Measurements from ENCODE around the gene PSMA5. TPM values are rescaled to one million over a fixed set of nuclear protein-coding genes. Genes with fewer than 3 reads are reported as not detected.
"Not testable (repeated sequence)": the region's sequence is repeated elsewhere in the genome, so short reads cannot be mapped to it uniquely, and the experiment has no call there.

Gene PSMA5
- total and polyA plus RNA-seq, 10 of the 15 experiments (the other 5 are each of a cell fraction or from before 2014, with no cell fraction given): 58.7 to 271 (median 187) TPM

DNA sequence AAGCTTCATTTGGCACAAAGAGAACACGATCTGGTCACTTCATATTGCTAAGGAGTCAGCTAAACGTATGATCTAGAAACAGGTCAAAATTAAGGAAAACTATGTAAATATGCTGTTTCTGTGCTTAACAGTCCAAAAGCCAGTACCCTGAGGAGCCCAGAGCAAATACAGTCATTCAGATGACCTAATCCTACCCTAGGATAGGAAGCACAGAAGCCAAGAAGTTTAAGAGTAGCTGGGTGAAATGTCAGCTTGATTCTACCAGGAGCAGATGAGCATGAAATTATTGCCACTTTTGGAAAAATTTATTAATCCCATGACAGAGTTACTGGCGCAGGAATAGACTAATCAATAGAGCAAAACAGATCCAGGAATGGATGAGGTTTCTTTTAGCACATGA, 46.8 kb downstream of the PSMA5 start:
- Histone ChIP-seq H3K4me3 (no peak overlapping the region), H3K27ac (ENCODE audit: control insufficient read depth, insufficient read depth) (no peak overlapping the region), H3K36me3 (ENCODE audit: control insufficient read depth in 2 of 2, insufficient read depth in 2 of 2, low read length in 1 of 2) (no peaks in the 10 kb centered on the region), H3K27me3 (replicated peaks in 1 of 2; ENCODE audit: control insufficient read depth in 2 of 2, insufficient read depth in 2 of 2, low read length in 1 of 2) (no peaks in the 10 kb centered on the region), H3K4me2 (ENCODE audit: control insufficient read depth, insufficient read depth) (no peak overlapping the region), H3K79me2 (ENCODE audit: control insufficient read depth, insufficient read depth, low read length) (no peaks in the 10 kb centered on the region), H2AFZ (ENCODE audit: control insufficient read depth, low read depth, low read length) (no peak overlapping the region), H3K9ac (ENCODE audit: control insufficient read depth, insufficient read depth, low read length) (no peak overlapping the region), H4K20me1 (ENCODE audit: control insufficient read depth, insufficient read depth) (no peaks in the 10 kb centered on the region), H3K4me1 (ENCODE audit: control insufficient read depth, insufficient read depth, low read length) (no peaks in the 10 kb centered on the region), H3K9me3 (replicated peaks; ENCODE audit: control insufficient read depth, insufficient read depth, low read length) (no peaks in the 10 kb centered on the region; the same call in 2 of the 3 replicates)
- WGBS (ENCODE audit: insufficient coverage, insufficient replicate concordance, low lambda C conversion rate, missing lambda C conversion rate): 44% methylated on average over 3 of the region's 3 CpGs
- in situ Hi-C loops (cut with MboI) (no loop called here), intact Hi-C loops (cut with micrococcal nuclease; ENCODE audit: unreplicated experiment) (no loop called here)
- no peak for DNase-seq (ENCODE audit: low read depth, low spot score)
- POLR2A ChIA-PET: interaction anchor here (1.2 kb wide), 1 partner anchor 12 kb away, joined by 3 read pairs; no protein-coding TSS in a partner anchor
- RAD21 ChIA-PET (ENCODE audit: unreplicated experiment): interaction anchor here (1.4 kb wide), 1 partner anchor 20 kb away, joined by 3 read pairs; no protein-coding TSS in a partner anchor
- no peak for ATAC-seq
- SMC1A ChIA-PET (ENCODE audit: uncharacterized antibody, unreplicated experiment): interaction anchor here (0.6 to 1.2 kb wide), 5 partner anchors 9 to 170 kb away, joined by 3 to 7 read pairs (median 3); no protein-coding TSS in a partner anchor
- CTCF ChIA-PET: interaction anchor here (0.9 to 1.5 kb wide), 2 partner anchors 12 to 20 kb away, joined by 3 to 4 read pairs; no protein-coding TSS in a partner anchor
- FAIRE-seq: no peak
- no peak for TF ChIP-seq NFYA (IDR thresholded peaks at IDR 0.05; ENCODE audit: borderline replicate concordance, low read depth, low read length)
- no peak for TF ChIP-seq HDAC6 (IDR thresholded peaks at IDR 0.05; ENCODE audit: unreplicated experiment)
- TF ChIP-seq HDAC2 (IDR thresholded peaks at IDR 0.05): no peak
- BruUV-seq (replicated peaks): no TSS peak

DNA sequence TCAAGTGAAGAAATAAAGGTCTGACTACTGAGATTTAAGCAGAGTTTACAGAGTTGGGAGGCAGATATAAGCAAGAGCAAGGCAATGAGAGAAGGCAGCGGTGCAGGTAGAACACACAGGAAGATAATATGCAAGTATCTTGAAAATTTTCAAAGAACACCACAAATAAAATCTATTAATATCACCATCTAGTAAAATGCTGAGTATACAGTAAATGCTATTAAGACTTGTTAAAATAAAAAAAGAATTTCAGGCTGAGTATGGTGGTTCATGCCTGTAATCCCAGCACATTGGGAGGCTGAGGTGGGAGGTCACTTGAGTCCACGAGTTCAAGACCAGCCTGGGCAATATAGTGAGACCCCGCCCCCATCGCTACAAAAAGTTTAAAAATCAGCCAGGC, 48.5 kb downstream of the PSMA5 start:
- H2AFZ ChIP-seq (ENCODE audit: control insufficient read depth, low read depth, low read length): no peak overlapping the region
- H3K4me3 ChIP-seq: no peak overlapping the region
- no peak overlapping the region for H3K9ac ChIP-seq (ENCODE audit: control insufficient read depth, insufficient read depth, low read length)
- no peaks in the 10 kb centered on the region; the same call in 2 of the 3 replicates for H3K9me3 ChIP-seq (replicated peaks; ENCODE audit: control insufficient read depth, insufficient read depth, low read length)
- H3K4me2 ChIP-seq (ENCODE audit: control insufficient read depth, insufficient read depth): no peak overlapping the region
- ChIA-PET RAD21 (ENCODE audit: unreplicated experiment) (interaction anchor here (1.1 kb wide), 1 partner anchor 13 kb away, joined by 3 read pairs; no protein-coding TSS in a partner anchor), SMC1A (ENCODE audit: uncharacterized antibody, unreplicated experiment) (interaction anchor here (1.1 to 1.2 kb wide), 3 partner anchors 8 to 54 kb away, joined by 3 read pairs; no protein-coding TSS in a partner anchor), CTCF (interaction anchor here (1.1 to 1.4 kb wide), 2 partner anchors 70 to 155 kb away, joined by 3 read pairs; no protein-coding TSS in a partner anchor), POLR2A (no interaction called here)
- DNase-seq (ENCODE audit: low read depth, low spot score): no peak
- no peak for FAIRE-seq
- no peaks in the 10 kb centered on the region for H3K36me3 ChIP-seq (ENCODE audit: control insufficient read depth in 2 of 2, insufficient read depth in 2 of 2, low read length in 1 of 2)
- no peaks in the 10 kb centered on the region for H3K79me2 ChIP-seq (ENCODE audit: control insufficient read depth, insufficient read depth, low read length)
- TF ChIP-seq, protein P1, sequence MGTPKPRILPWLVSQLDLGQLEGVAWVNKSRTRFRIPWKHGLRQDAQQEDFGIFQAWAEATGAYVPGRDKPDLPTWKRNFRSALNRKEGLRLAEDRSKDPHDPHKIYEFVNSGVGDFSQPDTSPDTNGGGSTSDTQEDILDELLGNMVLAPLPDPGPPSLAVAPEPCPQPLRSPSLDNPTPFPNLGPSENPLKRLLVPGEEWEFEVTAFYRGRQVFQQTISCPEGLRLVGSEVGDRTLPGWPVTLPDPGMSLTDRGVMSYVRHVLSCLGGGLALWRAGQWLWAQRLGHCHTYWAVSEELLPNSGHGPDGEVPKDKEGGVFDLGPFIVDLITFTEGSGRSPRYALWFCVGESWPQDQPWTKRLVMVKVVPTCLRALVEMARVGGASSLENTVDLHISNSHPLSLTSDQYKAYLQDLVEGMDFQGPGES (IDR thresholded peaks at IDR 0.05): no peak
- TF ChIP-seq RUNX3 (IDR thresholded peaks at IDR 0.05; ENCODE audit: low read length): no peak
- TF ChIP-seq JUNB (IDR thresholded peaks at IDR 0.05): no peak
- TF ChIP-seq MXI1 (IDR thresholded peaks at IDR 0.05; ENCODE audit: low read depth, low read length): no peak
- TF ChIP-seq TARDBP (IDR thresholded peaks at IDR 0.05; ENCODE audit: borderline replicate concordance): no peak
- no peak for TF ChIP-seq NR2C1 (IDR thresholded peaks at IDR 0.05)
- no peak for TF ChIP-seq ZNF24 (IDR thresholded peaks at IDR 0.05)
- in situ Hi-C loops (cut with MboI): no loop called here
- intact Hi-C loops (cut with micrococcal nuclease; ENCODE audit: unreplicated experiment): no loop called here
- no peaks in the 10 kb centered on the region for H4K20me1 ChIP-seq (ENCODE audit: control insufficient read depth, insufficient read depth)
- 69% methylated on average over 4 of the region's 4 CpGs for WGBS (ENCODE audit: insufficient coverage, insufficient replicate concordance, low lambda C conversion rate, missing lambda C conversion rate)
- ATAC-seq: no peak
- BruUV-seq (replicated peaks): no TSS peak
- no peaks in the 10 kb centered on the region for H3K27me3 ChIP-seq (replicated peaks in 1 of 2; ENCODE audit: control insufficient read depth in 2 of 2, insufficient read depth in 2 of 2, low read length in 1 of 2)
- no peak overlapping the region for H3K27ac ChIP-seq (ENCODE audit: control insufficient read depth, insufficient read depth)
- H3K4me1 ChIP-seq (ENCODE audit: control insufficient read depth, insufficient read depth, low read length): no peaks in the 10 kb centered on the region

DNA sequence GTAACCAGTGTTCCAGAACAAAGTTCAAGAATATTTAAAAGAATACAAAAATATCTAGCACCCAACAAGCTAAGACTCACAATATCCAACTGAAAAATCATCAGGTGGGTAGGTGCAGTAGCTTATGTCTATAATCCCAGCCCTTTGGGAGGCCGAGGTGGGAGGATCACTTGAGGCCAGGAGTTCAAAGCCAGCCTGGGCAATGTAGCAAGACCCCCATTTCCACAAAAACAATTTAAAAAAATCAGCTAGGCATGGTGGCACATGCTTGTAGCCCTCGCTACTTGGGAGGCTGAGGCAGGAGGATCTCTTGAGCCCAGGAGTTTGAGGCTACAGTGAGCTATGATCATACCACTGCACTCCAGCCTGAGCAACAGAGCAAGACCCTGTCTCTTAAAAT, 52.6 kb downstream of the PSMA5 start:
- H3K4me3 ChIP-seq; in situ Hi-C loops (cut with MboI); CTCF ChIA-PET; RAD21 ChIA-PET (ENCODE audit: unreplicated experiment); H3K79me2 ChIP-seq (ENCODE audit: control insufficient read depth, insufficient read depth, low read length); H3K9me3 ChIP-seq (replicated peaks; ENCODE audit: control insufficient read depth, insufficient read depth, low read length); intact Hi-C loops (cut with micrococcal nuclease; ENCODE audit: unreplicated experiment); BruUV-seq (replicated peaks); H3K36me3 ChIP-seq (ENCODE audit: control insufficient read depth in 2 of 2, insufficient read depth in 2 of 2, low read length in 1 of 2); H3K9ac ChIP-seq (ENCODE audit: control insufficient read depth, insufficient read depth, low read length); H2AFZ ChIP-seq (ENCODE audit: control insufficient read depth, low read depth, low read length); DNase-seq (ENCODE audit: low read depth, low spot score); ATAC-seq; H3K4me1 ChIP-seq (ENCODE audit: control insufficient read depth, insufficient read depth, low read length); POLR2A ChIA-PET; FAIRE-seq; H4K20me1 ChIP-seq (ENCODE audit: control insufficient read depth, insufficient read depth); H3K27ac ChIP-seq (ENCODE audit: control insufficient read depth, insufficient read depth); H3K4me2 ChIP-seq (ENCODE audit: control insufficient read depth, insufficient read depth); H3K27me3 ChIP-seq (replicated peaks in 1 of 2; ENCODE audit: control insufficient read depth in 2 of 2, insufficient read depth in 2 of 2, low read length in 1 of 2): not testable (repeated sequence)
- SMC1A ChIA-PET (ENCODE audit: uncharacterized antibody, unreplicated experiment): interaction anchor here (1.7 kb wide), 1 partner anchor 13 kb away, joined by 3 read pairs; no protein-coding TSS in a partner anchor
- WGBS (ENCODE audit: insufficient coverage, insufficient replicate concordance, low lambda C conversion rate, missing lambda C conversion rate): 85% methylated on average over 2 of the region's 2 CpGs
